GM18511 (cell line): ENCODE results near the gene IRS2.

ENCODE experiments used
- ATAC-seq: cut with Tn5 transposase; IDR thresholded peaks from one replicate; pipeline ENCODE4 v1.9.1; 2021; ENCODE audit warnings: mild to moderate bottlenecking, moderate library complexity; ENCODE audit not compliant: unreplicated experiment

The IRS2 gene

DNA sequence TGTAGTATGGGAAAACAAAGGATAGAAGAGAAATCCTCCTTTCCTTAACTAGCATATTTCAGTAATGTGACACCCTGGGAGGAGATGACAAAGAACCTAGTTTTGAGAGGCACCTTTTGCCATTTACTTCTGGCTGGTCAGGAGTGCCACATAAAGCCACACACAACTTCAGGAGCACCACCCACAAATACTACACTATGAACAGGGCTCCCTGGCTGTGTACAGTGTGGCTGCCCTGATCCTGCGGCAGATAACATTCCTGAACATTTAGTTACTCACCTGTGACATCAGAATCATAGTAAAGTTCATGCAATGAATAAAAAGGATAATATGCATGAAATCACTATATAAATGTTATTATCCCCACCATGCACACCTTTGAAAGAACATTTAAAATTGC, 17.4 kb upstream of the IRS2 start:
- ATAC-seq: no peak

- no peak for ATAC-seq
Observed at GRCh38 chr13:109802936-109803335, 16.6 kb upstream of the IRS2 start.

GRCh38 chr13:109795011-109795410, 8.6 kb upstream of the IRS2 start:
- ATAC-seq: no peak

DNA sequence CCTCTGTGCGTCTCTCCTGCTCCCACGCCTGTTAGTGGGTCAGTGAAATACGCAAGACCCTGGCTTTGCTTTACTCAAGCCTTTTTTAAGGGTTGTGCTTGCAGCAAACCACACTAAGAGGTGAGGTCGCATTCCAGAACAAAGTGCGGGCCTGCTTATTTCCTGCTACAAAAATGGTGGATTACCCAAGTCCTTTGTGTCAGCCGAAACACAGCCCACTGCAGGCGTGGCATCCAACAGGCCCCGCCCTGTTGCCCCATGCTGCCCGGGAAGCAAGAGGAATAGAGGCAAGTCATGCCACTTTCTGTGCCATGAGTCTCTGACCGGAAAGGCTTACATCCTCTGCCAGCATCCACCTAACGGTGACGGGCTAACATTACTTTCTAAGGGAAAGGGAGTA, 7.7 kb upstream of the IRS2 start:
- no peak for ATAC-seq

DNA sequence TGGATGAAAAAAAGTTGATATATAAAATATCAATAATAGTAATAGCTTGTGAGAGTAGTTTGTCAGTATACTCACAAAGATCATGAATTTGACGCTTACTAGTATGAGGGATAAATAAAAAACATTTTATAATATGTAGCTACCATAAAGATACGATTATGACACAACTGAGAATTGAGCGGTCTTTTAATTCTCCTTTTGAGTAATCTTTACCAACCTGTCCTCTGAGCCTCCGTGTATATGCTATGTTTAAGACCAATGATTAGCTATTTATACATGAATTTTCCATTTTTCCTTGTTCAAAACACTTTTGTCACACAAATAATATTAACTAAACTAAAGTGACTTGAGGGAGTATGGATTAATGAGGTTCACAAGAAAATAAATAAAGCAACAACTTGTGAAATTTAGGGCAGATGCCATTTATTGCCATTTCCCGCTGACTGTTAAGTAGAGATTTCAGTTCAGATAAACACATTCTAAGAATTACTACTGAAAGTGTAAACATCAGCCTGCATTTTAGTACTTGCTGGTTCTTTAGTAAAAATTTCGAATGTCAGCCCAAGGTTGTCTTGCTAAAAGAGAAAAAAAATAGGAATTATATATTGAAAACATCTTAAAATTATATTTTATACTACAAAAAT, 6.2 kb upstream of the IRS2 start:
- ATAC-seq: no peak

- ATAC-seq: no peak
Observed at GRCh38 chr13:109790942-109791605, 4.7 kb upstream of the IRS2 start.

GRCh38 chr13:109790086-109790485, 3.7 kb upstream of the IRS2 start:
- no peak for ATAC-seq

DNA sequence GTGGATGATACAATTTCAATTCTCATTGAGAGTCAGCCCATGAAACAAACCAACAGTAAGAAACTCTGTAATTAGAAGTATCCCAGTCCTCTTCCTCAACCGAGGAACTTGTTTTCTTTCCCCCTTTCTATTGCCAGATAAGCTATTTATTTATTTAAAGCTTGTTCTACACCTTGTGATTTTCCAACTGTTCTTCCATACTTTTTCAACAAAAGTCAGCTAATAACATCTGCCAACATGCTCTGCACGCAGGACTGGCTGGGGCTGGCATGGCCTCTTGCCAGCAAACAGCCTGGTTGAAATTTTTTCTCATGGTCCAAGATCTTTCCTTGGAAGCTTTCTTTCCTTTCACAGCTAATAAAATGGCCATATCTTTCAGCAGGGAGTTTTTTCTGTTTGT, 2.9 kb upstream of the IRS2 start:
- no peak for ATAC-seq

- ATAC-seq: no peak
Observed at GRCh38 chr13:109788372-109789111, 2.2 kb upstream of the IRS2 start.

GRCh38 chr13:109787135-109787954, 962 bp upstream of the IRS2 start:
- peak; percentile 12 for ATAC-seq

- peak; percentile 21 for ATAC-seq
Observed at GRCh38 chr13:109785892-109786450, 412 bp downstream of the IRS2 start.

DNA sequence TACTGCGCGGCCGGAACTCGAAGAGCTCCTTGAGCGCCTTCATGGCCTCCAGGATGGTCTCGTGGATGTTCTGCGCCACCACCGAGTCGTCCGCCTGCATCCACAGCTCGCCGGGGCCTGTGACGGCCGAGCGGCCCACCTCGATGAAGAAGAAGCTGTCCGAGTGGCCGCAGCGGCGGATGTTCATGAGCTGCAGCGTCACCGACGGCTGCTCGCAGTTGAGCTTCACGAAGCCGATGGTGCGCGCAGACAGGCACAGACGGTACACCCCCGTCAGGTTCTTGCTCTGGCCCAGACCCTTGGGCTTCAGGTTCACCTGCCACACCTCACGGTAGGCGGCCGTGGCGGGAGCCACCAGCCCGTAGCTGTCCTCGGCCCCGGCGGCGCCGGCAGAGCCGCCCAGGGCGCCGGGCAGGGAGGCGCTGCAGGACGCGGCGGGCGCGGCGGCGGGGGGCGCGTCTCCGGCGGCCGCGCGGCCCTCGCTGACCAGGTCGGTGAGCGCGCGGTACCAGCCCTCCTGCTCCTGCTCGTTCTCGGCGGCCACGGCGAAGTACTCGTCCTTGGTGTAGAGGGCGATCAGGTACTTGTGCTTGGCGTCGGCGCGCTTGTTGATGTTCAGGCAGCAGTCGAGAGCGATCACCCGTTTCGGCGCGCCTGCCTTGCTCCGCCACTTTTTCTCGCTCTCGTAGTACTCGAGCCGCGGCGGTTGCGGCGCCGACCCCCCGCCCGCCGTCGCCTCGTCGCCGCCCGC, 1.1 kb downstream of the IRS2 start:
- peak; percentile 6 for ATAC-seq

GRCh38 chr13:109784590-109785140, 1.7 kb downstream of the IRS2 start:
- ATAC-seq: no peak

DNA sequence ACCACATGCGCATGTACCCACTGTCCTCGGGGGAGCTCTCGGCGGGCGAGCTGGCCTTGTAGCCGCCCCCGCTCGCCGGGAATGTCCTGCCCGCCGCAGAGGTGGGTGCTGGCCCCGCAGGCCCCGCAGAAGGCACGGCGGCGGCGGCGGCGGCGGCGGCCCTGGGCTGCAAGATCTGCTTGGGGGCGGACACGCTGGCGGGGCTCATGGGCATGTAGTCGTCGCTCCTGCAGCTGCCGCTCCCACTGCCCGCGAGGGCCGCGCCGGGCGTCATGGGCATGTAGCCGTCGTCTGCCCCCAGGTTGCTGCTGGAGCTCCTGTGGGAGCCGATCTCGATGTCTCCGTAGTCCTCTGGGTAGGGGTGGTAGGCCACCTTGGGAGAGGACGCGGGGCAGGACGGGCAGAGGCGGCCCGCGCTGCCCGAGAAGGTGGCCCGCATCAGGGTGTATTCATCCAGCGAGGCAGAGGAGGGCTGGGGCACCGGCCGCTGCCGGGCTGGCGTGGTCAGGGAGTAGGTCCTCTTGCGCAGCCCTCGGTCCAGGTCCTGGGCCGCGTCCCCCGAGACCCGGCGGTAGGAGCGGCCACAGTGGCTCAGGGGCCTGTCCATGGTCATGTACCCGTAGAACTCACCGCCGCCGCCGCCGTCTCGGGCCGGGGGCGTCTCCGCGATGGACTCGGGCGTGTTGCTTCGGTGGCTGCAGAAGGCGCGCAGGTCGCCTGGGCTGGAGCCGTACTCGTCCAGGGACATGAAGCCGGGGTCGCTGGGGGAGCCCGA, 2.4 kb downstream of the IRS2 start:
- no peak for ATAC-seq

GRCh38 chr13:109783447-109783814, 3.0 kb downstream of the IRS2 start:
- no peak for ATAC-seq

DNA sequence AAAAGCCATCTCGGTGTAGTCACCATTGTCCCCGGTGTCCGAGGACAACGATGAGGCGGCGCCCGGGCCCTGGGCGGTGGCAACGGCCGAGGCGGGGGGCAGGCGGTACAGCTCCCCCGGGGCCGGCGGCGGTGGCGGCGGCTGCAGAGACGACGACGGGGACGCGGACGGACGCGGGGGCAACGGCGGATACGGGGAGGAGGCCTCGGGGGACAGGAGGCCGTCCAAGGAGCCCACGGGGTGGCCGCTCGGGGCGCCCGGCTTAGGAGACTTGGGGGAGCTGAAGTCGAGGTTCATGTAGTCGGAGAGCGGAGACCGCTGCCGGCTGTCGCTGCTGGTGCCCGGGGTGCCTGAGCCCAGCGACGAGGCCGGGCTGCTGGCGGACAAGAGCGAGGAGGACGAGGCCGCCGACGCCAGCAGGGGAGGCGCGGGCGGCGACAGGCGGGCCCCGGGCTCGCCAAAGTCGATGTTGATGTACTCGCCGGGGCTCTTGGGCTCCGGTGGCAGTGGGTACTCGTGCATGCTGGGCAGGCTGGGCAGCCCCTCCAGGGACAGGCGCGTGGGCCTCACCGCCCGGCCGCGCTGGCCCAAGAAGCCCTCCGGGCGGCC, 3.5 kb downstream of the IRS2 start:
- no peak for ATAC-seq

GRCh38 chr13:109782066-109782822, 4.1 kb downstream of the IRS2 start:
- no peak for ATAC-seq

GRCh38 chr13:109781384-109782065, 4.9 kb downstream of the IRS2 start:
- no peak for ATAC-seq
